Caco-2 (cell line): ENCODE data around the gene MFN1. TPM values are rescaled to one million over a fixed set of nuclear protein-coding genes. Genes with fewer than 3 reads are reported as not detected.

Experiments
- BruUV-seq: library from RNA; stranded (reverse); fragments of 400-500 nt; replicated peaks from 2 replicates; lab custom pipeline; 2021; lab: Mats Ljungman, UMichigan
- CTCF ChIA-PET: fragments of 300-600 bp; sonication (Branson Sonifier 250); formaldehyde crosslinking; loops from one replicate; lab custom pipeline; 2022; ENCODE audit warnings: antibody characterized with exemption; lab: Charles Lee
- POLR2A ChIA-PET: fragments of 300-600 bp; sonication (Branson Sonifier 250); formaldehyde crosslinking; loops from one replicate; lab custom pipeline; 2022; ENCODE audit warnings: antibody characterized with exemption; lab: Charles Lee
- DNase-seq, 2 experiments: peaks; one replicate each; pipeline versions ENCODE4 v3.0.0 to v3.0.0-alpha.2; 2020 to 2022
- H3K27me3 ChIP-seq: replicated peaks from 2 replicates; pipeline ENCODE4 v1.6.0; 2011; ENCODE audit warnings: low read length; ENCODE audit not compliant: control insufficient read depth, insufficient read depth
- H3K36me3 ChIP-seq: 2 replicates; pipeline ENCODE4 v1.5.1; 2011; ENCODE audit warnings: low read length; ENCODE audit not compliant: control insufficient read depth, insufficient read depth
- H3K4me1 ChIP-seq: fragments of 250-450 bp; sonication (Bioruptor Pico); 2 replicates; pipeline ENCODE4 v1.5.1; 2020; ENCODE audit warnings: mild to moderate bottlenecking
- H3K4me3 ChIP-seq: 2 replicates; pipeline ENCODE4 v1.5.1; 2011; ENCODE audit warnings: low read depth, mild to moderate bottlenecking, control low read depth, low read length
- H3K9me3 ChIP-seq: fragments of 250-450 bp; sonication (Bioruptor Pico); 2 replicates; pipeline ENCODE4 v1.5.1; 2020; ENCODE audit warnings: mild to moderate bottlenecking, moderate library complexity
- H3K27ac Mint-ChIP-seq: one replicate; pipeline ENCODE4 v1.8.0; 2022; ENCODE audit warnings: mixed read lengths; ENCODE audit not compliant: unreplicated experiment
- H3K27me3 Mint-ChIP-seq: one replicate; pipeline ENCODE4 v1.8.0; 2022; ENCODE audit warnings: mixed read lengths; ENCODE audit not compliant: insufficient read depth, unreplicated experiment
- H3K36me3 Mint-ChIP-seq: one replicate; pipeline ENCODE4 v1.8.0; 2022; ENCODE audit warnings: mild to moderate bottlenecking, mixed read lengths; ENCODE audit not compliant: insufficient read depth, unreplicated experiment
- H3K4me1 Mint-ChIP-seq: one replicate; pipeline ENCODE4 v1.8.0; 2022; ENCODE audit warnings: low read depth, mixed read lengths; ENCODE audit not compliant: unreplicated experiment
- H3K4me3 Mint-ChIP-seq: one replicate; pipeline ENCODE4 v1.8.0; 2022; ENCODE audit warnings: mild to moderate bottlenecking, moderate library complexity, mixed read lengths; ENCODE audit not compliant: unreplicated experiment
- H3K9me3 Mint-ChIP-seq: one replicate; pipeline ENCODE4 v1.8.0; 2022; ENCODE audit warnings: mixed read lengths; ENCODE audit not compliant: unreplicated experiment
- intact Hi-C: fragments of 100-400 bp; cut with micrococcal nuclease; formaldehyde crosslinking; loops from one replicate; pipeline ENCODE4 v1.10.0; 2022; ENCODE audit not compliant: unreplicated experiment
- total RNA-seq: library from RNA; stranded (reverse); gene quantifications from 2 replicates; pipeline ENCODE4 v1.2.3, GENCODE V29; 2022
- TF ChIP-seq, protein P1 (sequence below), 2 experiments: fragments of 200-600 bp in 1 of 2; IDR thresholded peaks; 1 replicate in 1 of 2; 2 replicates in 1 of 2; pipeline versions ENCODE4 v1.5.1 to v1.8.0; 2011 to 2022; ENCODE audit warnings: antibody characterized with exemption in 1 of 2, control low read depth in 1 of 2, inconsistent platforms in 1 of 2, low read depth in 1 of 2, low read length in 1 of 2, mild to moderate bottlenecking in 1 of 2, moderate library complexity in 1 of 2; ENCODE audit not compliant: insufficient read depth in 1 of 2, severe bottlenecking in 1 of 2, unreplicated experiment in 1 of 2

Gene MFN1
- total RNA-seq, 1 experiment from 2014 or later = 53.9 TPM

DNA sequence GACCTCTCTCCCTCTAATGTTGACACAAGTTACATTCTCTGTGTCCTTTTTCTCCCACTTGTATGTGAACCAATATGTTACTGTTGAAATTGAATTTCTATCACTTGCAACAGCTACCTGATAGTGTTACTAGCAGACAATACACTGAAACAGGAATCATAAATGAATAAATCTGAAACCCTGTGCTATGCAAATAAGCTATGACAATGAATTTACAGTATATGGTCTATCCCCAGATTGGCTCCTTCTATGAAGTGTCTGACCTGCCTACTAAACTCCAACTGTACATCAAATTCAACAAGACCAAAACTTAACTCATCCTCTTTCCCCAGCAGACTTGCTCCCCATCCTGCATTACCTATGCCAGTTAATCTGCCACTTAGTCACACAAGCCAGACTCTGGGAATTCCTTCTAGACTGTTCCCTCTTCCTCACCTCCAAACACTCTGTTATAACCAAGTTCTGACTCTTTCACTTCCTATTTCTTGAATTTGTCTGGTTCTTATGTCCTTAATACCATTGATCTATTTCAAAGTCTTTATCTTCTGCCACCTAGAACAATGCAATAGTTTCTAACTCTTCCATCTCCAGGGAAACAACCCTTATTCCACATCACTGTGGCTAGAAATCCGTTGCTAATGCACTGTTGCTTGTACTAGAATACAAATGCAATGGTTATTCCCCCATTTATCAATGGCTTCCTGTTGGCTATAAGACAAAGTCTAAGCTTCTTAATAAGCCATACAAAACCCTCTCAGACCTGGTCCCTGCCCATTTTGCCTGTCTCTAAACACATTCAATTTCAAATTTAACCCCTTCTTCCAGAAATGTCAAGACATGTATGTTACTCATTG lies 38.1 kb upstream of the MFN1 start:
- Histone ChIP-seq H3K4me1 (no peaks in the 10 kb centered on the region), H3K36me3 (no peaks in the 10 kb centered on the region), H3K9me3 (no peaks in the 10 kb centered on the region), H3K4me3 (no peak overlapping the region), H3K27me3 (no peaks in the 10 kb centered on the region)
- no TSS peak for BruUV-seq
- intact Hi-C loops = no loop called here
- Mint-ChIP-seq H3K9me3 (no peaks in the 10 kb centered on the region), H3K4me3 (no peak overlapping the region), H3K27ac (no peak overlapping the region), H3K27me3 (peaks cover 12% of the 10 kb centered on the region), H3K4me1 (no peaks in the 10 kb centered on the region), H3K36me3 (no peaks in the 10 kb centered on the region)
- CTCF ChIA-PET = no interaction called here
- no peak for DNase-seq
- TF ChIP-seq, protein P1, sequence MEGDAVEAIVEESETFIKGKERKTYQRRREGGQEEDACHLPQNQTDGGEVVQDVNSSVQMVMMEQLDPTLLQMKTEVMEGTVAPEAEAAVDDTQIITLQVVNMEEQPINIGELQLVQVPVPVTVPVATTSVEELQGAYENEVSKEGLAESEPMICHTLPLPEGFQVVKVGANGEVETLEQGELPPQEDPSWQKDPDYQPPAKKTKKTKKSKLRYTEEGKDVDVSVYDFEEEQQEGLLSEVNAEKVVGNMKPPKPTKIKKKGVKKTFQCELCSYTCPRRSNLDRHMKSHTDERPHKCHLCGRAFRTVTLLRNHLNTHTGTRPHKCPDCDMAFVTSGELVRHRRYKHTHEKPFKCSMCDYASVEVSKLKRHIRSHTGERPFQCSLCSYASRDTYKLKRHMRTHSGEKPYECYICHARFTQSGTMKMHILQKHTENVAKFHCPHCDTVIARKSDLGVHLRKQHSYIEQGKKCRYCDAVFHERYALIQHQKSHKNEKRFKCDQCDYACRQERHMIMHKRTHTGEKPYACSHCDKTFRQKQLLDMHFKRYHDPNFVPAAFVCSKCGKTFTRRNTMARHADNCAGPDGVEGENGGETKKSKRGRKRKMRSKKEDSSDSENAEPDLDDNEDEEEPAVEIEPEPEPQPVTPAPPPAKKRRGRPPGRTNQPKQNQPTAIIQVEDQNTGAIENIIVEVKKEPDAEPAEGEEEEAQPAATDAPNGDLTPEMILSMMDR (IDR thresholded peaks at IDR 0.05; ENCODE audit: insufficient read depth in 1 of 2, low read depth in 1 of 2, low read length in 1 of 2, severe bottlenecking in 1 of 2, unreplicated experiment in 1 of 2) = no peak
- POLR2A ChIA-PET = no interaction called here

DNA sequence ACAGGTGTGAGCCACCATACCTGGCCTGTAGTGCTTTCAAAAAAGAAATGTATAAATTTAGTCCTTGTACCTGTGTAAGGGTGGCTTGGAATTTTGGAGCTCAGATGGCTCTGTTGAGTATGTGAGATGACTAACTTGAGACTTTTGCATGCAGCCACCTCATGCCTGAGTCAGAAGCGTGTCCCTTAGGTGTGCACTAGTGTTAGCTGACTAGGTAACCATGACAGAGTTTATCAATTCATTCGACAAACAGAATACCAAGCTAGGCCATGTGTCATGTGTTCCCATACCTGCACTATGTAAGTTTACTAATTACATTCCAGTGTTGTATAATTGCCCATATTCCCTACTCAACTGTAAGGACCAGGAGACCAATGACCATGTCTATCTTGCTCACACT lies 28.6 kb upstream of the MFN1 start:
- no TSS peak for BruUV-seq
- no peaks in the 10 kb centered on the region for H3K27me3 ChIP-seq
- Mint-ChIP-seq H3K27ac (no peak overlapping the region), H3K9me3 (no peaks in the 10 kb centered on the region), H3K4me1 (peaks cover 6% of the 10 kb centered on the region), H3K27me3 (peaks cover 2% of the 10 kb centered on the region), H3K4me3 (no peak overlapping the region), H3K36me3 (peaks cover 4% of the 10 kb centered on the region)
- POLR2A ChIA-PET = no interaction called here
- TF ChIP-seq, protein P1 (IDR thresholded peaks at IDR 0.05; ENCODE audit: insufficient read depth in 1 of 2, low read depth in 1 of 2, low read length in 1 of 2, severe bottlenecking in 1 of 2, unreplicated experiment in 1 of 2) = no peak
- DNase-seq = no peak
- intact Hi-C loops = no loop called here
- no peaks in the 10 kb centered on the region for H3K9me3 ChIP-seq
- peaks cover 5% of the 10 kb centered on the region; the same call in 1 of the 2 replicates for H3K4me1 ChIP-seq
- CTCF ChIA-PET = interaction anchor here (0.5 kb wide), 1 partner anchor 249 kb away, joined by 6 read pairs; no protein-coding TSS in a partner anchor
- no peak overlapping the region for H3K4me3 ChIP-seq
- no peaks in the 10 kb centered on the region for H3K36me3 ChIP-seq

DNA sequence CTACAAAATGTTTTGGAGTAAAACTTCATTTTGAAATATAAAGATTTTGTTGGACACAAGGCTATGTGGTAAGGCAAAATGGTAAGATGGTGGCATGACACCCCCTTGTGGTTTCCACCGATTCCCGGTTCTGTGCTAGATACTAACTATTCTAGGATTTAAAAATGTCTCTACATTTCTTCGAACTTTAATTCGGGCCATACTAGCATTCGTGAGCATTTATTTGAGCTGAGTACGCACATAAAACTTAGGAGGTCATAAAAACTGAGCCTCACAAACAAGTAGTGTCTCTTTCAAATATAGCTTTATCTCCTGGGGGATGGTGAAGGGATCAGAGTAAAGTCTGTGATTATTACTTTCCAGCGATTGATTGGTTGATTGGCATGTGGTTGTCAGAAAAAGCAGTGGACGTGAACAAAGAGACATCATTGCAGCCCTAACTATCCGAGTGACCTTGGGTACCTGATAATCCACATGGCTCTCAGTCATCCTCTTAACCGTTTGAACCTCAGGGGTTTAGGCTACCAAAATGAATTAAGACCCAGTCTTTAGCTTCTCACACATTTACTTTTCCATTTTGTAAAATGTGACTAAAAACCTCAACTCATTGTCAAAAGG lies 25.7 kb upstream of the MFN1 start:
- Mint-ChIP-seq H3K4me1 (peaks cover 6% of the 10 kb centered on the region), H3K9me3 (no peaks in the 10 kb centered on the region), H3K27me3 (no peaks in the 10 kb centered on the region), H3K36me3 (peaks cover 21% of the 10 kb centered on the region), H3K4me3 (peak overlapping the region; percentile 78), H3K27ac (no peak overlapping the region)
- CTCF ChIA-PET = interaction anchor here (1.9 kb wide), 1 partner anchor 252 kb away, joined by 4 read pairs; no protein-coding TSS in a partner anchor
- H3K27me3 ChIP-seq = no peaks in the 10 kb centered on the region
- no peaks in the 10 kb centered on the region for H3K9me3 ChIP-seq
- H3K4me3 ChIP-seq = peak overlapping the region; percentile 76
- intact Hi-C loops = loop anchor here (1.0 to 10.0 kb wide), 7 partner anchors 25 to 887 kb away; partner anchors contain the start of gene MFN1
- peak in 1 of 2 experiments; percentile 31 for DNase-seq
- H3K4me1 ChIP-seq = peaks cover 5% of the 10 kb centered on the region; the same call in 1 of the 2 replicates
- BruUV-seq = no TSS peak
- POLR2A ChIA-PET = interaction anchor here (0.6 kb wide), 1 partner anchor 239 kb away, joined by 3 read pairs; no protein-coding TSS in a partner anchor
- TF ChIP-seq, protein P1 (IDR thresholded peaks at IDR 0.05; ENCODE audit: insufficient read depth in 1 of 2, low read depth in 1 of 2, low read length in 1 of 2, severe bottlenecking in 1 of 2, unreplicated experiment in 1 of 2) = peak; percentile 39 to 53
- H3K36me3 ChIP-seq = no peaks in the 10 kb centered on the region
